Immature natural killer cell (primary cell): Measurements from ENCODE around the gene DMRT2. TPM values are rescaled to one million over a fixed set of nuclear protein-coding genes. Genes with fewer than 3 reads are reported as not detected.

Experiments
- DNase-seq, 3 donors: peaks; one replicate each; pipeline ENCODE4 v3.0.0; 2022; ENCODE audit warnings: mixed read lengths in 1 of 3
- H3K27ac Mint-ChIP-seq, 6 donors: one replicate each; pipeline ENCODE4 v1.8.0; 2020; ENCODE audit warnings: mixed read lengths in 6 of 6, mild to moderate bottlenecking in 5 of 6, inconsistent platforms in 4 of 6, moderate library complexity in 3 of 6
- H3K27me3 Mint-ChIP-seq, 3 donors: one replicate each; pipeline ENCODE4 v1.8.0; 2020 to 2021; ENCODE audit warnings: low read depth in 3 of 3, mild to moderate bottlenecking in 3 of 3, mixed read lengths in 3 of 3, moderate library complexity in 3 of 3, inconsistent platforms in 1 of 3
- H3K36me3 Mint-ChIP-seq, 3 donors: one replicate each; pipeline ENCODE4 v1.8.0; 2020; ENCODE audit warnings: mixed read lengths in 3 of 3, inconsistent platforms in 2 of 3, mild to moderate bottlenecking in 2 of 3
- H3K4me1 Mint-ChIP-seq, 2 donors: one replicate each; pipeline ENCODE4 v1.8.0; 2020; ENCODE audit warnings: inconsistent platforms in 2 of 2, mild to moderate bottlenecking in 2 of 2, mixed read lengths in 2 of 2, moderate library complexity in 1 of 2
- H3K4me3 Mint-ChIP-seq, 5 donors: one replicate each; pipeline ENCODE4 v1.8.0; 2020; ENCODE audit warnings: mild to moderate bottlenecking in 5 of 5, mixed read lengths in 5 of 5, inconsistent platforms in 3 of 5, moderate library complexity in 3 of 5
- H3K9me3 Mint-ChIP-seq, 6 donors: one replicate each; pipeline ENCODE4 v1.8.0; 2020; ENCODE audit warnings: mild to moderate bottlenecking in 6 of 6, mixed read lengths in 6 of 6, inconsistent platforms in 4 of 6, moderate library complexity in 3 of 6
- polyA plus RNA-seq, 3 donors: library from polyadenylated mRNA; unstranded; fragments of 300-500 nt; fragmentation: Illumina TruSeq; gene quantifications; one replicate each; pipeline ENCODE4 v1.2.3, GENCODE V29; 2021

Gene DMRT2
- polyA plus RNA-seq, 3 donors from 2014 or later: not detected

GRCh38 chr9:1085086-1085485 lies 34.9 kb downstream of the DMRT2 start:
- Mint-ChIP-seq H3K27me3 (peaks cover 4 to 8% (median 8%) of the 10 kb centered on the region in 3 donors), H3K27ac (no peak overlapping the region), H3K4me1 (no peaks in the 10 kb centered on the region), H3K4me3 (no peak overlapping the region), H3K36me3 (no peaks in the 10 kb centered on the region), H3K9me3 (peaks cover 0 to 4% (median 0%) of the 10 kb centered on the region in 6 donors)
- no peak for DNase-seq

- Mint-ChIP-seq H3K4me1 (no peaks in the 10 kb centered on the region), H3K27me3 (peaks cover 2 to 10% (median 6%) of the 10 kb centered on the region in 3 donors), H3K9me3 (peaks cover 0 to 4% (median 0%) of the 10 kb centered on the region in 6 donors), H3K4me3 (no peak overlapping the region), H3K36me3 (no peaks in the 10 kb centered on the region), H3K27ac (no peak overlapping the region)
- DNase-seq: no peak
Observed at GRCh38 chr9:1086517-1086916, 36.4 kb downstream of the DMRT2 start.

GRCh38 chr9:1087120-1087881 lies 37.1 kb downstream of the DMRT2 start:
- no peaks in the 10 kb centered on the region for H3K4me1 Mint-ChIP-seq

GRCh38 chr9:1094749-1095148 lies 44.6 kb downstream of the DMRT2 start:
- DNase-seq: no peak

More at GRCh38 chr9:1087120-1087881, 37.1 kb downstream of the DMRT2 start:
- no peak for DNase-seq
- Mint-ChIP-seq H3K9me3 (peaks cover 0 to 4% (median 0%) of the 10 kb centered on the region in 6 donors), H3K27ac (no peak overlapping the region), H3K36me3 (no peaks in the 10 kb centered on the region), H3K27me3 (peaks cover 2 to 10% (median 5%) of the 10 kb centered on the region in 3 donors), H3K4me3 (no peak overlapping the region)

GRCh38 chr9:1096155-1096964 lies 46.2 kb downstream of the DMRT2 start:
- H3K36me3 Mint-ChIP-seq: no peaks in the 10 kb centered on the region
- H3K4me3 Mint-ChIP-seq: no peak overlapping the region
- H3K9me3 Mint-ChIP-seq: peaks cover 0 to 6% (median 0%) of the 10 kb centered on the region in 6 donors
- no peak for DNase-seq
- no peaks in the 10 kb centered on the region for H3K4me1 Mint-ChIP-seq
- H3K27ac Mint-ChIP-seq: no peak overlapping the region
- peaks cover 0 to 3% (median 3%) of the 10 kb centered on the region in 3 donors for H3K27me3 Mint-ChIP-seq

More at GRCh38 chr9:1094749-1095148, 44.6 kb downstream of the DMRT2 start:
- Mint-ChIP-seq H3K4me1 (no peaks in the 10 kb centered on the region), H3K27ac (no peak overlapping the region), H3K36me3 (no peaks in the 10 kb centered on the region), H3K27me3 (peaks cover 0 to 3% (median 2%) of the 10 kb centered on the region in 3 donors), H3K4me3 (no peak overlapping the region), H3K9me3 (peaks cover 0 to 5% (median 0%) of the 10 kb centered on the region in 6 donors)

GRCh38 chr9:1098551-1098950 lies 48.4 kb downstream of the DMRT2 start:
- no peak for DNase-seq
- peaks cover under 1 to 6% (median 3%) of the 10 kb centered on the region in 3 donors for H3K27me3 Mint-ChIP-seq
- H3K9me3 Mint-ChIP-seq: peaks cover 0 to 5% (median 0%) of the 10 kb centered on the region in 6 donors
- no peaks in the 10 kb centered on the region for H3K36me3 Mint-ChIP-seq
- H3K27ac Mint-ChIP-seq: no peak overlapping the region
- no peak overlapping the region for H3K4me3 Mint-ChIP-seq
- H3K4me1 Mint-ChIP-seq: no peaks in the 10 kb centered on the region

- peaks cover 5 to 6% (median 6%) of the 10 kb centered on the region in 3 donors for H3K27me3 Mint-ChIP-seq
- H3K36me3 Mint-ChIP-seq: no peaks in the 10 kb centered on the region
- peaks cover 0 to 7% (median 0%) of the 10 kb centered on the region in 6 donors for H3K9me3 Mint-ChIP-seq
- H3K4me3 Mint-ChIP-seq: no peak overlapping the region
- no peaks in the 10 kb centered on the region for H3K4me1 Mint-ChIP-seq
- H3K27ac Mint-ChIP-seq: no peak overlapping the region
- no peak for DNase-seq
Observed at GRCh38 chr9:1100201-1100600, 50.0 kb downstream of the DMRT2 start.

GRCh38 chr9:1100945-1101344 lies 50.8 kb downstream of the DMRT2 start:
- Mint-ChIP-seq H3K27ac (no peak overlapping the region), H3K4me1 (no peaks in the 10 kb centered on the region), H3K27me3 (peaks cover 5 to 6% (median 6%) of the 10 kb centered on the region in 3 donors), H3K9me3 (peaks cover 0 to 7% (median 0%) of the 10 kb centered on the region in 6 donors), H3K36me3 (no peaks in the 10 kb centered on the region), H3K4me3 (no peak overlapping the region)
- no peak for DNase-seq

- H3K36me3 Mint-ChIP-seq: no peaks in the 10 kb centered on the region
- H3K27me3 Mint-ChIP-seq: peaks cover 6 to 13% (median 8%) of the 10 kb centered on the region in 3 donors
- no peak overlapping the region for H3K27ac Mint-ChIP-seq
- no peaks in the 10 kb centered on the region for H3K4me1 Mint-ChIP-seq
- no peak for DNase-seq
- H3K9me3 Mint-ChIP-seq: peaks cover 0 to 6% (median 0%) of the 10 kb centered on the region in 6 donors
- H3K4me3 Mint-ChIP-seq: no peak overlapping the region
Observed at GRCh38 chr9:1101846-1102641, 51.9 kb downstream of the DMRT2 start.

GRCh38 chr9:1102642-1102970 lies 52.4 kb downstream of the DMRT2 start:
- Mint-ChIP-seq H3K36me3 (no peaks in the 10 kb centered on the region), H3K4me3 (no peak overlapping the region), H3K4me1 (no peaks in the 10 kb centered on the region), H3K27me3 (peaks cover 4 to 13% (median 8%) of the 10 kb centered on the region in 3 donors), H3K27ac (no peak overlapping the region), H3K9me3 (peaks cover 0 to 6% (median 0%) of the 10 kb centered on the region in 6 donors)
- DNase-seq: no peak

Other genes starting within 250 kb of the DMRT2 start
- not detected for gene DMRT1, start 208.7 kb upstream of the DMRT2 start, polyA plus RNA-seq
- not detected for gene DMRT3, start 73.7 kb upstream of the DMRT2 start, polyA plus RNA-seq